Osteocyte (in vitro differentiated cells): ENCODE data around the gene ST3GAL6. TPM values are rescaled to one million over a fixed set of nuclear protein-coding genes. Genes with fewer than 3 reads are reported as not detected.
A peak's percentile ranks its signal among the peaks of the same experiment; 100 is the strongest.

Experiments used
- DNase-seq: peaks from one replicate; pipeline ENCODE4 v3.0.0; 2021; ENCODE audit warnings: mixed read lengths; ENCODE audit not compliant: unreplicated experiment; ENCODE audit errors: extremely low spot score
- H3K27ac Mint-ChIP-seq: one replicate; pipeline ENCODE4 v1.8.0; 2021; ENCODE audit warnings: mild to moderate bottlenecking, mixed read lengths; ENCODE audit not compliant: unreplicated experiment
- H3K27me3 Mint-ChIP-seq: one replicate; pipeline ENCODE4 v1.8.0; 2021; ENCODE audit warnings: mixed read lengths; ENCODE audit not compliant: unreplicated experiment
- H3K36me3 Mint-ChIP-seq: one replicate; pipeline ENCODE4 v1.8.0; 2021; ENCODE audit warnings: mixed read lengths; ENCODE audit not compliant: unreplicated experiment
- H3K4me1 Mint-ChIP-seq: one replicate; pipeline ENCODE4 v1.8.0; 2021; ENCODE audit warnings: mixed read lengths; ENCODE audit not compliant: unreplicated experiment
- H3K4me3 Mint-ChIP-seq: one replicate; pipeline ENCODE4 v1.8.0; 2021; ENCODE audit warnings: mild to moderate bottlenecking, moderate library complexity, mixed read lengths; ENCODE audit not compliant: unreplicated experiment
- H3K9me3 Mint-ChIP-seq: one replicate; pipeline ENCODE4 v1.8.0; 2021; ENCODE audit warnings: mixed read lengths; ENCODE audit not compliant: unreplicated experiment
- total RNA-seq: library from RNA; stranded (reverse); gene quantifications from 2 replicates; pipeline ENCODE4 v1.2.1, GENCODE V29; 2021
- TF ChIP-seq, protein P1 (sequence below): fragments of 200-600 bp; sonication (generic); IDR thresholded peaks from 2 replicates; pipeline ENCODE4 v1.5.0; 2021; ENCODE audit warnings: antibody characterized with exemption, mild to moderate bottlenecking, moderate library complexity

The ST3GAL6 gene
- total RNA-seq, 1 donor from 2014 or later = 8.0 TPM

DNA sequence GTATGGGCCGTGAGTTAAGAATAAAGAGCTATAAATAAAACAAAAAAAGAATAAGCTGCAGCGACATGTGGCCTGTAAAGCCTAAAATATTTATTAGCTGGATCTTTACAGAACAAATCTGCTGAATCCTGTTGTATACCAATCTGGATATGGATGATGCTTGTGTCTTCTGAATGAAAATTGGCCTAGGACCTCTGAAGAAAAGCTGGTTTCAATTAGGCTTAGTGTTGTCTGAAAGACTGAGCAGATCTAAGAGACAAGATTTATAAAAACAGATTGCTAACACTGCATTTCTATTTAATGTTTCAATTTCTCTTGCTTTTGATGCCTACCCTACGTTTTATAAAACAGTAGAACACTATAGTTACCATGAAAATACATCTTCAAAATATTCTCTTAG lies 57.9 kb downstream of the ST3GAL6 start:
- H3K4me3 Mint-ChIP-seq = no peak overlapping the region
- peak overlapping the region; percentile 11 for H3K27ac Mint-ChIP-seq
- no peak for DNase-seq
- H3K4me1 Mint-ChIP-seq = peaks cover 7% of the 10 kb centered on the region
- no peaks in the 10 kb centered on the region for H3K9me3 Mint-ChIP-seq
- peaks cover 44% of the 10 kb centered on the region for H3K36me3 Mint-ChIP-seq
- TF ChIP-seq, protein P1, sequence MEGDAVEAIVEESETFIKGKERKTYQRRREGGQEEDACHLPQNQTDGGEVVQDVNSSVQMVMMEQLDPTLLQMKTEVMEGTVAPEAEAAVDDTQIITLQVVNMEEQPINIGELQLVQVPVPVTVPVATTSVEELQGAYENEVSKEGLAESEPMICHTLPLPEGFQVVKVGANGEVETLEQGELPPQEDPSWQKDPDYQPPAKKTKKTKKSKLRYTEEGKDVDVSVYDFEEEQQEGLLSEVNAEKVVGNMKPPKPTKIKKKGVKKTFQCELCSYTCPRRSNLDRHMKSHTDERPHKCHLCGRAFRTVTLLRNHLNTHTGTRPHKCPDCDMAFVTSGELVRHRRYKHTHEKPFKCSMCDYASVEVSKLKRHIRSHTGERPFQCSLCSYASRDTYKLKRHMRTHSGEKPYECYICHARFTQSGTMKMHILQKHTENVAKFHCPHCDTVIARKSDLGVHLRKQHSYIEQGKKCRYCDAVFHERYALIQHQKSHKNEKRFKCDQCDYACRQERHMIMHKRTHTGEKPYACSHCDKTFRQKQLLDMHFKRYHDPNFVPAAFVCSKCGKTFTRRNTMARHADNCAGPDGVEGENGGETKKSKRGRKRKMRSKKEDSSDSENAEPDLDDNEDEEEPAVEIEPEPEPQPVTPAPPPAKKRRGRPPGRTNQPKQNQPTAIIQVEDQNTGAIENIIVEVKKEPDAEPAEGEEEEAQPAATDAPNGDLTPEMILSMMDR = no peak
- no peaks in the 10 kb centered on the region for H3K27me3 Mint-ChIP-seq

DNA sequence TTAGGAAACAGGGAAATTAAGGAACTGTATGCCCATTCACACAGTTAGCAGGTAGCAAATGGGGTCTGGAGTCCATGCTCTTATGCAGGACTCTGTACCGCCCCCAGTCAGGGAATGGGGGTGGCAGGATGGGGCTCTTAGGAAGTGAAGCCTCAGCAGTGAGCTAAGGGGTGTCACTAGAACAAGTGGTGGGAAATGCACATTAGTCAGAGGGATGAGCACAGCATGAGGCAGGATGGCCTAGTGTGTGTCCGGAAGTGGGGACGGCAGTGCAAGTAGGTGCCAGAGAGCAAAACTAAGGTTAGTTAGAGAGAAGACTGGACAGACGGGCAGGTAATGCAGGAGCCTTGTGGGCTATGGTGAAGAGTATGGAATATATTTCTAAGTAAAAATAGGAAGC lies 60.7 kb downstream of the ST3GAL6 start:
- H3K27ac Mint-ChIP-seq = no peak overlapping the region
- no peaks in the 10 kb centered on the region for H3K27me3 Mint-ChIP-seq
- H3K36me3 Mint-ChIP-seq = peaks cover 31% of the 10 kb centered on the region
- H3K4me1 Mint-ChIP-seq = peaks cover 11% of the 10 kb centered on the region
- DNase-seq = no peak
- no peaks in the 10 kb centered on the region for H3K9me3 Mint-ChIP-seq
- no peak overlapping the region for H3K4me3 Mint-ChIP-seq
- TF ChIP-seq, protein P1 = no peak

DNA sequence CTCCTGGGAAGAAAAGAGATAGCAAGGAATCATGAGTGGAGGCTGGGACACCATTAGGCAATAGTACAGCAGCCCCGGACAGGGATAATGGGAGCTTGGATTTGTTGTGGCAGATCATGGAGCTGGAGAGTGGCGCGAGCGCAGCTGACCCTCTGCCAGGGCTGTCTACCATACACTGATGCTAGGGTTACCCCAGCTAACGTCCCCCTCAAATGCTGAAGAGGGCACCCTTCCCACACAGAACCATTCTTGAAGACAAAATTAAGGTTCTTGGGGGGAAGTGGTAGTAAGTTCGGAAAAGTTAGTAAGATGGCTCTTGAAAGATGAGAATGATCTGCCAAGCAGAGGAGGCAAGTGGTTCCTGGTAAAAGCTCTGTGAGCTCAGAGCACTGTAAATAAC lies 61.1 kb downstream of the ST3GAL6 start:
- peaks cover 11% of the 10 kb centered on the region for H3K4me1 Mint-ChIP-seq
- H3K27ac Mint-ChIP-seq = no peak overlapping the region
- TF ChIP-seq, protein P1 = peak; percentile 17
- H3K4me3 Mint-ChIP-seq = no peak overlapping the region
- no peak for DNase-seq
- H3K36me3 Mint-ChIP-seq = peaks cover 31% of the 10 kb centered on the region
- no peaks in the 10 kb centered on the region for H3K9me3 Mint-ChIP-seq
- H3K27me3 Mint-ChIP-seq = no peaks in the 10 kb centered on the region

DNA sequence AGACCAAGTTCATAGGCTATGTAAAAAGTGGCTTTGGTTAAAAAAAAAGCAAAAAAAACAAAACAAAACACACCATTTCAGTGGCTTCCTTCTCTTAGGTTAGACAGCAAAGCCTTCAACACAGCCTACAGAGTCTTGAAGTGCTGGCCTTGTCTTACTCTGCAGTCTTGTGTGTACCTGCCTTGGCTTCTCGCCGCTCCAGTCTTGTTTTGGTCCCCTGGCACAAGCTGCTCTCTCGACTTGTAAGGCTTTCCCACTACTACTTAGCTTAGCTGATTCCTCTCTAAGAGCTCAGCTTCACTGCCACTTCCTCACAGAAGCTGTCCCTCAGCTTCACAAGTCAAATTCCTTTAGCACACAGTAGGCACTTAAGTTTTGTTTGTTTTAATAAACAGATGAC lies 63.0 kb downstream of the ST3GAL6 start:
- Mint-ChIP-seq H3K27me3 (no peaks in the 10 kb centered on the region), H3K4me3 (no peak overlapping the region), H3K27ac (no peak overlapping the region), H3K9me3 (peaks cover 10% of the 10 kb centered on the region), H3K4me1 (peaks cover 11% of the 10 kb centered on the region), H3K36me3 (peaks cover 20% of the 10 kb centered on the region)
- DNase-seq = no peak
- TF ChIP-seq, protein P1 = no peak

GRCh38 chr3:98827221-98827920 lies 64.2 kb downstream of the ST3GAL6 start:
- H3K27ac Mint-ChIP-seq = peak overlapping the region; percentile 1
- H3K4me1 Mint-ChIP-seq = peaks cover 9% of the 10 kb centered on the region
- no peak overlapping the region for H3K4me3 Mint-ChIP-seq
- peaks cover 22% of the 10 kb centered on the region for H3K9me3 Mint-ChIP-seq
- H3K27me3 Mint-ChIP-seq = no peaks in the 10 kb centered on the region
- TF ChIP-seq, protein P1 = no peak
- DNase-seq = no peak
- H3K36me3 Mint-ChIP-seq = peaks cover 25% of the 10 kb centered on the region
